NCI-H2107 treated with DMSO at 0.1 percent for 48 hours (cell line): ENCODE measurements around the gene PBX2.
A peak's percentile ranks its signal among the peaks of the same experiment; 100 is the strongest.
"Not testable (repeated sequence)": the region's sequence is repeated elsewhere in the genome, so short reads cannot be mapped to it uniquely, and the experiment has no call there.

Experiments used
- DNase-seq: peaks from one replicate; lab custom pipeline; 2025; ENCODE audit not compliant: unreplicated experiment; lab: John Stamatoyannopoulos, UW

The PBX2 gene

GRCh38 chr6:32187725-32188380 is 2.1 kb downstream of the PBX2 start:
- not testable (repeated sequence) for DNase-seq

GRCh38 chr6:32187009-32187709 is 2.8 kb downstream of the PBX2 start:
- DNase-seq, result no peak

GRCh38 chr6:32186151-32186840 is 3.7 kb downstream of the PBX2 start:
- not testable (repeated sequence) for DNase-seq

GRCh38 chr6:32185681-32186131 is 4.3 kb downstream of the PBX2 start:
- not testable (repeated sequence) for DNase-seq

GRCh38 chr6:32184084-32184640 is 5.8 kb downstream of the PBX2 start, which contains the start of gene AGER:
AGER (minus strand) TSS chr6:32184253; CDS start chr6:32184222, 31 bp downstream.
- no peak for DNase-seq

- no peak for DNase-seq
Observed at GRCh38 chr6:32183483-32184083, 6.4 kb downstream of the PBX2 start.

GRCh38 chr6:32183030-32183429 is 7.0 kb downstream of the PBX2 start:
- DNase-seq, result no peak

GRCh38 chr6:32182555-32182981 is 7.4 kb downstream of the PBX2 start:
- no peak for DNase-seq

- no peak for DNase-seq
Observed at GRCh38 chr6:32181915-32182529, 8.0 kb downstream of the PBX2 start.

- DNase-seq, result no peak
Observed at GRCh38 chr6:32181148-32181702, 8.8 kb downstream of the PBX2 start.

GRCh38 chr6:32179766-32180405 is 10.1 kb downstream of the PBX2 start:
- DNase-seq, result no peak

GRCh38 chr6:32178547-32179440 is 11.2 kb downstream of the PBX2 start:
- DNase-seq, result no peak

- peak; percentile 96 for DNase-seq
Observed at GRCh38 chr6:32177788-32178546, 12.0 kb downstream of the PBX2 start, which contains the start of gene RNF5. RNF5 (plus strand) TSS chr6:32178405; CDS start chr6:32178512, 107 bp downstream.

GRCh38 chr6:32177183-32177787 is 12.7 kb downstream of the PBX2 start:
- peak; percentile 45 for DNase-seq

GRCh38 chr6:32176476-32177182 is 13.4 kb downstream of the PBX2 start:
- no peak for DNase-seq

GRCh38 chr6:32175711-32176475 is 14.1 kb downstream of the PBX2 start, which contains the start of gene AGPAT1:
AGPAT1 (minus strand) TSS chr6:32176084; CDS start chr6:32171496, 4,588 bp downstream.
- peak; percentile 69 for DNase-seq
